8988T (cell line): ENCODE measurements around the gene MAP3K1.

Experiments used
- DNase-seq: peaks from one replicate; pipeline ENCODE4 v3.0.0; 2011

The MAP3K1 gene

DNA sequence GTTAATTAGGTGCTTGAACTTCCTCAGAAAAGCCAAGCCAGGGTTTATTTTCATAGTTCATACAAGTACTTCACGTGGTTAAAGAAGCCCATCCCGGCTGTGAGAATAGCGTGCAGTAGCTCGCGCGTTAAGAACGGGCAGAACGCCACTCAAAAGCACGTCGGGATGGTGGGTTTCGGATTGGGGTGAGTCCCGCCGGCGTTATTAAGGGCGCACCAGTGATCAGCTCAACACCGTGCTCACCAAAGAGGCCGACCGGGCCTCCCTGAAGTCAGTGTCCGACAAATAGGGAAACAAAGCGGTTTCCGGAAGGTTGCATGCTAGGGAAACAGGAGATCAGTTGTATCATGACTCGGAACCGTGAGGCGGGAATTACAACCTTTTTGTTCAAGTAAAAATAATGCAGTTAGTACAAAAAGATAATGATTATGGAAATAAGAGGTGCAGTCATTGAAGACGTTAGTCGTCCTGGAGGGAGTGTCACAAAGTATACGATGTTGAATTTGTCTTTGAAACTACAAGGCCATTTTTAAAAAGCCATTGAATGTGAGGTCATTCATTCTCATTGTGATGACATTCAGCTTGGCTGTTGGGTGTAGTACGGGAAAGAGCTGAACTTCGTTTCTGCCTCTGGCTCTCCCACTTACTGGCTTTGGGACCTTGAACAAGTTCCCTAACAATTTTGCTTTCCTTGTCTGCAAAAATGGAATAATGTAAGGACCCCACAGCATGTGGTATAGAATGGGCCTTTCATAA, 95.0 kb downstream of the MAP3K1 start:
- no peak for DNase-seq

DNA sequence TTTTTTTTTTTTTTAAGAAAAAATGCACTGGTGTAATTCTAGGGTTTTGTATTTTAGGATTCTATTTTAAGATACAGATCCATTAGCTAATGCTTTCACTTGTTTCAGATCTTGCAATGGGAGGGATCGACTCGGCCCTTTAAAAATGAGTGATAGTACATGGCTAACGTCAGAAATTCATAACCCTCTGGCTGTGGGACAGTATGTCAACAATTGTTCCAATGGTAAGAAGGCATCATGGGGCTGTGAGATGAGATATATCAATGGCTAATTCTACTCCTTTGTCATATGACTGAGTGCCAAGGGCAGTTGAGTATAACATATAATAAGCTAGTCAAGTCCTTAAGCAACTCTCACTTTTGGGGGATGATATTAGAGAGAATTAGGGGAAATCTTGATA, 98.4 kb downstream of the MAP3K1 start:
- DNase-seq = no peak

DNA sequence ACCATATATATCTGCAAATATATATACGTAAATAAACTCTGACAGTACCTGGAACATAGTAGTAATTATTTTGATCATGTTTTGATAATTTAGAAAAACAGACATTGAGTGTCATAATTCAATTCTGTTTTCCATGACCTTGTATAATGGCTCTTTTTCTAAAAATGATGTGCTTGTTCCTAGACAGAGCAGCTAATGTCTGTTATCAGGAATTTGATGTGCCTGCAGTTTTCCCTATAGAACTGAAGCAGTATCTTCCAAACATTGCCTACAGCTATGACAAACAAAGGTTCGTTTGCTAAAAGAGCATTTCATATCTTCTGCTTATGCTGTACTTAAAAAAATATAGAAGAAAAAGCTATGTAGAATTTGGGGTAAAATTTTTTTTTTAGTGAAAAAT, 99.3 kb downstream of the MAP3K1 start:
- DNase-seq = no peak

DNA sequence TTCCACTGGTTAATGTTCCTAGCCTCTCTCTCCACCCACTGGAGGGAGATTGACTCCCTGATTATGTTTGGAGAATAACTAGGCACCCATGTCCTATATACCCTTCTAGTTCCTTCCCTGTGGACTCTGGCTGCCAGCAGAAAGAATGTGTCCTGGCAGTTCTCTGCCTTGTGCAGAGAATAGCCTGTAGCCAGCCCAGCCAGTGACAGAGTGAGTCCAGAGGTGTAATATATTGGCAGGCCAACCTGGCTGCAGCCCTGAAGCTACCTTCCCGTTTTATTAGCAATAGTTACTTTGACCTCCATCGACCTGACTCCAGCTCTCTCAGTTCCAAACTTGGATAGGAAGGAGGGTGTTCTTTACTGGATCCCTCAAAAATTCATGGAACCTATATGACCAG, 102.2 kb downstream of the MAP3K1 start:
- DNase-seq = no peak

DNA sequence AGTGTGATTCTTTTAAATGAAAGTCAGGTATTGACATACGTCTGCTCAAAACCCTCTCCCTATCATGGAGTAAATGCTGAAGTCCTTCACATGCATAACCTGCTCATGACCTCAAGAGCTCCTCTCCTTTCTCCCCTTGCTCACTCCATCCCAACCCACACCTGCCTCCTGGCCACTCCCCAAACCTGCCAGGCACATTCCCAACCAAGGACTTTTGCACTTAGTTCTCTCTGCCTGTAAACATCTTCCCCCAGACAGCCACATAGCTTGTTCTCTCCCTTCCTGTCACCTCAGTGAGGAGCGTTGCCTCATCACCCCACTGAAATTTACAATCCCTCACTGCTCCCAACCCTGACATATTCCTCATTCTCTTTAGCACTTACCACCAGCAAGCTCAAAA, 102.7 kb downstream of the MAP3K1 start:
- DNase-seq = no peak

DNA sequence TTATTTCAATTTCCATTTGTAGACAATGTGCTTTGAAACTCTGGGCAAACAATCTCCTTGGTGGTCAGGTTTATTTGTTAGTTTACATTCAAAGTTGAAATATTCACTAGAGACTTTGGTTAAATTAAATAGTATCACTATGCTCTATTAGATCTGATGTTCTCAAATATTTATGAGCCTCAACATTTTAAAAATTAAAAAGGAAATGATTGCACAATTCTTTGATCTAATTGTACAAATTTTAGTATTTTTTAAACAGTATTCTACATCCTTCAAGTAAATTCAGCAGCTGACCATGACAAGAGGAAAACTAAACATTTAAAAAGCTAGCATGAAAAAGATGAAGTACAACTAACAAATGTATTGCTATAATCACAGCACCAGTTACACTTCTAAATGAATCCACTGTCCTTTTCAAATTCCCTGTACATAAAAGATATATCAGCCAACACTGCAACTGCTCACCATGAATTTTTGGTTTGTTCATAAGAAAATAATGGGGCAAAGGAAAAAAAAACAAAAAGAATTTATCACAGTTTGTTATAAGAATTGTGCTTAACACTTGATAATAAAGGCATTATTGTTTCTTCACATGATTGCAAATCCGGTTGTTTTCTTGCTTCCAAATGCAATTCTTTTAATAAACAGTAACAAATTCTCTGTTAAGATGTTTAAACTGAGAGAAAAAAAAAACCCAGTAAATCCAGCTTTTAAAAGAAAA, 104.8 kb downstream of the MAP3K1 start:
- no peak for DNase-seq

DNA sequence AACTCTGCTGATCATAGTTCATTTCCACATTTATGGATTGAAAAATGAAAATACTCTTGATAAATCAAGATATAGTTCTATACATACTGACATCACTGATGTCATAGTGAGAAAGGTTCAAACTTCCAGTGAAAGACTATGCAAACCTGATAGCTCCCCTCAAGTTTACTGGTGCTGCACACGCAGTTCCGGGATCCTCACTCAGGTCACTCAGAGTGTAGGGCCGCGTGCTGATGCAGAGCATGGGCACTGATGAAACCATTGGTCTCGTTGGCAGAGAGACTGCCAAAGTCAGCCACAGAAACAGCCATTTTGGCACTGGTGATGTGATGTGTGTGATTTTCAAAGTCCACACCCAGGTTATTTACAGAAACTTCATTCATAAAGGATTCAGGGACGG, 107.6 kb downstream of the MAP3K1 start:
- DNase-seq = no peak

DNA sequence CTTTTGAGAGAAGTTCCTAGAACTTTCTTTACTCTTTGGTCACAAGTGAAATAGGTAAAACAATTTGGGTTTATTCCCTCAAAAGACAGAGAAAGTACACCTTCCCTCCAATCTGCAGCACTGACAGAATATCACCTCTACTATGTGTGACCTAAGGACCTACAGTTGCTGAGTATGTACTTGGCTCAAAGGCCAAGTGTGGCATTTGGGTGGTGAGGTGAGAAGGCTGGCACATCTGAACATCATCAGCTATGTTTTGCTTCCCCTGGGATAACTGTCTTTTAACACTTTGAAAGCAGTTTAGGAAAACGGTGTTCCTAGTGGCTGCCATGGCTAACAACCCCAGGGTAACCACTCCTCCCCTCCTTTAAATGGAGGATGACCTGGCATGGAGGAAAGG, 119.0 kb downstream of the MAP3K1 start:
- DNase-seq = no peak

DNA sequence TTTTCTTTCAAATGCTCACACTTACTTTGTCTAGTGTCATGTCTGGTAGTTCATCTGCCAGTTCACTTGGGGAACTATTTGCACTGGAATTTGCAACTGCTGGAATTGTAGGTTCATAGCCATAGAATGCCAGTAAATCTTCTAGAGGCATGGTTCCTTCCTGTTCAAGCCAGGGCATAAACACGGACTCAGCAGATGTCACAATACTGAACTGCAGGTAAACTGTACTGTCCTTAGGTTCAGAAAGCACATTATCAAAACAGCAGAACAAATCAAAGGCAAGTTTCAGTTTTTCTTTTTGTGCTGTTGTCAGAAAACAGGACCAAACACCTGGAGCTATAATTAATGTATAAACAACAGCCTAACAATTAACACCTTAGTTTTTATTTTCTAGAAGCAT, 123.5 kb downstream of the MAP3K1 start:
- DNase-seq = no peak

DNA sequence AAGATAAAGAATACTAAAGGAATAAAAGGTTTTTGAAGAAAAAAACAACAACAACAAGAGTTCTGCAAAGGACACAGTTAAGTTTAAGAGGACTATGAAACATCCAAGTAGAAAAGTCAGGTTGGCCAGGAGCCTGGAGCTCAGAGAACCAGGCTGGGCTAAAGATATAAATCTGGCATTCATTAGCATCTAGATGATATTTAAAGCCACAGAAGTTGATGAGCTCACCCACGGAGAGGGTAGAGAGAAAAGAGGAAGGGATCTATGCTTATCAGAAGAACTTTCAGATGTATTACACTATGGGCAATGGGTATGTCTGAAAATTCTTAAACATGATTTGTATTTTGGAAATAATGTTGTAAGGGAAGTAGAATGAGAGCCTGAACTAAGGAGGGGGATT, 126.6 kb downstream of the MAP3K1 start:
- no peak for DNase-seq
